Breast epithelium (tissue), 3 donors: ENCODE measurements around the gene PITX3.

Source experiments
- POLR2A ChIP-seq: fragments of 450-650 bp; IDR thresholded peaks from one replicate; pipeline ENCODE4 v1.6.1; 2016; ENCODE audit warnings: antibody characterized with exemption, mild to moderate bottlenecking, moderate library complexity
- TF ChIP-seq, protein P1 (sequence below), 3 donors: fragments of 450-650 bp; IDR thresholded peaks; one replicate each; pipeline ENCODE4 v1.5.1; 2016 to 2017; ENCODE audit warnings: antibody characterized with exemption in 3 of 3, mild to moderate bottlenecking in 3 of 3, moderate library complexity in 3 of 3

DNA sequence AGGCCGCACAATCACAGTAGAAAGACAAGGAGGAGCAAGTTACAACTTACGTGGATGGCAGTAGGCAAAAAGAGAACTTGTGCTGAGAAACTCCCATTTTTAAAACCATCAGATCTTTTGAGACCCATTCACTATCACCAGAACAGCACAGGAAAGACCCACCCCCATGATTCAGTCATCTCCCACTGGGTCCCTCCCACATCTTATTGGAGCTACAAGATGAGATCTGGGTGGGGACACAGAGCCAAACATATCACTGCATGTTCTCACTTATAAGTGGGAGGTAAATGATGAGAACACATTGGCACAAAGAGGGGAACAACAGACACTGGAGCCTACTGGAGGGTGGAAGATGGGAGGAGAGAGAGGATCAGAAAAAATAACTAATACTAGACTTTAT lies 56.7 kb downstream of the PITX3 start:
- TF ChIP-seq, protein P1, sequence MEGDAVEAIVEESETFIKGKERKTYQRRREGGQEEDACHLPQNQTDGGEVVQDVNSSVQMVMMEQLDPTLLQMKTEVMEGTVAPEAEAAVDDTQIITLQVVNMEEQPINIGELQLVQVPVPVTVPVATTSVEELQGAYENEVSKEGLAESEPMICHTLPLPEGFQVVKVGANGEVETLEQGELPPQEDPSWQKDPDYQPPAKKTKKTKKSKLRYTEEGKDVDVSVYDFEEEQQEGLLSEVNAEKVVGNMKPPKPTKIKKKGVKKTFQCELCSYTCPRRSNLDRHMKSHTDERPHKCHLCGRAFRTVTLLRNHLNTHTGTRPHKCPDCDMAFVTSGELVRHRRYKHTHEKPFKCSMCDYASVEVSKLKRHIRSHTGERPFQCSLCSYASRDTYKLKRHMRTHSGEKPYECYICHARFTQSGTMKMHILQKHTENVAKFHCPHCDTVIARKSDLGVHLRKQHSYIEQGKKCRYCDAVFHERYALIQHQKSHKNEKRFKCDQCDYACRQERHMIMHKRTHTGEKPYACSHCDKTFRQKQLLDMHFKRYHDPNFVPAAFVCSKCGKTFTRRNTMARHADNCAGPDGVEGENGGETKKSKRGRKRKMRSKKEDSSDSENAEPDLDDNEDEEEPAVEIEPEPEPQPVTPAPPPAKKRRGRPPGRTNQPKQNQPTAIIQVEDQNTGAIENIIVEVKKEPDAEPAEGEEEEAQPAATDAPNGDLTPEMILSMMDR (IDR thresholded peaks at IDR 0.05) = no peak
- no peak for TF ChIP-seq POLR2A
